Body of pancreas (tissue), 4 donors: Measurements from ENCODE around the gene SNCAIP. TPM values are rescaled to one million over a fixed set of nuclear protein-coding genes. Genes with fewer than 3 reads are reported as not detected.

Experiments
- ATAC-seq: fragments of 150-250 bp; one replicate; pipeline ENCODE4 v1.9.1; 2016
- DNase-seq, 4 donors: peaks; one replicate each; pipeline ENCODE4 v3.0.0-alpha.2; 2019
- H3K27ac ChIP-seq, 4 donors: fragments of 200-600 bp; sonication (generic); 1 replicate in 3 of 4; 2 replicates in 1 of 4; pipeline versions ENCODE4 v1.5.1 to v1.6.1; 2016 to 2019; ENCODE audit warnings: mild to moderate bottlenecking in 1 of 4, mixed read lengths in 1 of 4, moderate library complexity in 1 of 4
- H3K27me3 ChIP-seq, 2 donors: fragments of 200-600 bp; sonication (generic); one replicate each; pipeline ENCODE4 v1.6.0; 2016; ENCODE audit warnings: mild to moderate bottlenecking in 1 of 2
- H3K36me3 ChIP-seq, 2 donors: fragments of 200-600 bp; sonication (generic); replicated peaks in 1 of 2; 2 replicates each; pipeline ENCODE4 v1.5.1; 2016; ENCODE audit warnings: low read depth in 2 of 2; ENCODE audit not compliant: insufficient read depth in 1 of 2
- H3K4me1 ChIP-seq: fragments of 200-600 bp; sonication (generic); one replicate; pipeline ENCODE4 v1.6.0; 2016
- H3K4me3 ChIP-seq, 2 donors: fragments of 200-600 bp; sonication (generic); 1 replicate in 1 of 2; 2 replicates in 1 of 2; pipeline ENCODE4 v1.5.1; 2016 to 2019
- H3K9me3 ChIP-seq, 3 donors: fragments of 200-600 bp; sonication (generic); 1 replicate in 2 of 3; 2 replicates in 1 of 3; pipeline ENCODE4 v1.5.1; 2016
- CTCF ChIP-seq, 7 experiments: fragments of 450-650 bp in 4 of 7; fragments of 200-600 bp in 3 of 7; sonication (generic) in 3 of 7; IDR thresholded peaks; one replicate each; pipeline ENCODE4 v1.5.1; 2016 to 2019; ENCODE audit warnings: antibody characterized with exemption in 7 of 7
- POLR2A ChIP-seq, 3 donors: fragments of 450-650 bp; IDR thresholded peaks; one replicate each; pipeline ENCODE4 v1.6.1; 2016; ENCODE audit warnings: antibody characterized with exemption in 3 of 3, mild to moderate bottlenecking in 2 of 3
- WGBS, 2 donors: methylation state at CpG; one replicate each; pipeline ENCODE4 v1.1.5; 2017; 5-methylcytosine and 5-hydroxymethylcytosine counted together
- intact Hi-C: fragments of 100-400 bp; cut with DNase I; formaldehyde crosslinking; loops from one replicate; pipeline ENCODE4 v1.15.1; 2023
- total RNA-seq, 2 donors: library from RNA; depleted of rRNA; stranded (reverse); fragments of >200 nt; gene quantifications; one replicate each; pipeline ENCODE4 v1.1.0, GENCODE V29; 2016

Gene SNCAIP
- total RNA-seq, 2 donors from 2014 or later: 1.3 to 2.6 TPM

- ATAC-seq (no peak), DNase-seq (no peak)
- no peak overlapping the region for H3K4me3 ChIP-seq
- intact Hi-C loops: no loop called here
- H3K4me1 ChIP-seq: no peaks in the 10 kb centered on the region
- H3K9me3 ChIP-seq: no peaks in the 10 kb centered on the region
- WGBS, 2 donors: 50 to 57% methylated on average over 2 of the region's 2 CpGs
- H3K27me3 ChIP-seq: no peaks in the 10 kb centered on the region
- TF ChIP-seq CTCF (IDR thresholded peaks at IDR 0.05): no peak
- TF ChIP-seq POLR2A (IDR thresholded peaks at IDR 0.05): no peak
- no peaks in the 10 kb centered on the region for H3K36me3 ChIP-seq
- H3K27ac ChIP-seq: no peak overlapping the region
Observed at GRCh38 chr5:122321921-122322320, 9.9 kb downstream of the SNCAIP start.

GRCh38 chr5:122322801-122323548, 10.9 kb downstream of the SNCAIP start:
- Histone ChIP-seq H3K9me3 (no peaks in the 10 kb centered on the region), H3K27me3 (no peaks in the 10 kb centered on the region), H3K4me1 (no peaks in the 10 kb centered on the region), H3K27ac (no peak overlapping the region), H3K36me3 (no peaks in the 10 kb centered on the region), H3K4me3 (no peak overlapping the region)
- no peak for DNase-seq
- no peak for ATAC-seq
- TF ChIP-seq POLR2A (IDR thresholded peaks at IDR 0.05): no peak
- TF ChIP-seq CTCF (IDR thresholded peaks at IDR 0.05): no peak
- intact Hi-C loops: no loop called here
- WGBS, 2 donors: 32 to 33% methylated on average over 7 of the region's 7 CpGs

GRCh38 chr5:122323738-122324137, 11.7 kb downstream of the SNCAIP start:
- Histone ChIP-seq H3K4me3 (no peak overlapping the region), H3K36me3 (no peaks in the 10 kb centered on the region), H3K4me1 (no peaks in the 10 kb centered on the region), H3K9me3 (no peaks in the 10 kb centered on the region), H3K27ac (no peak overlapping the region), H3K27me3 (no peaks in the 10 kb centered on the region)
- WGBS, 2 donors: 62 to 66% methylated on average over 4 of the region's 4 CpGs
- intact Hi-C loops: no loop called here
- DNase-seq (no peak), ATAC-seq (no peak)
- TF ChIP-seq POLR2A (IDR thresholded peaks at IDR 0.05) (no peak), CTCF (IDR thresholded peaks at IDR 0.05) (no peak)

- Histone ChIP-seq H3K27ac (no peak overlapping the region), H3K9me3 (no peaks in the 10 kb centered on the region)
- intact Hi-C loops: no loop called here
Observed at GRCh38 chr5:122327110-122327509, 15.1 kb downstream of the SNCAIP start.

More at GRCh38 chr5:122327110-122327509, 15.1 kb downstream of the SNCAIP start:
- WGBS, 2 donors: 11 to 21% methylated on average over 2 of the region's 2 CpGs
- Histone ChIP-seq H3K4me1 (no peaks in the 10 kb centered on the region), H3K4me3 (no peak overlapping the region), H3K27me3 (no peaks in the 10 kb centered on the region), H3K36me3 (no peaks in the 10 kb centered on the region)
- DNase-seq (no peak), ATAC-seq (no peak)
- TF ChIP-seq POLR2A (IDR thresholded peaks at IDR 0.05): no peak
- TF ChIP-seq CTCF (IDR thresholded peaks at IDR 0.05): no peak
